ENCODE results near the gene SLFN12.

- TF ChIP-seq CTCF (IDR thresholded peaks at IDR 0.05; ENCODE audit: borderline replicate concordance, extremely low read depth, low read length, poor library complexity, severe bottlenecking) (no peak), EZH2 (IDR thresholded peaks at IDR 0.05; ENCODE audit: borderline replicate concordance, low read depth, low read length, severe bottlenecking) (no peak)
Observed at GRCh38 chr17:35447499-35447898, 15.2 kb upstream of the SLFN12 start.

Measured in DND-41 (cell line).